ENCODE measurements around the gene OR52E4.

Gene OR52E4

DNA sequence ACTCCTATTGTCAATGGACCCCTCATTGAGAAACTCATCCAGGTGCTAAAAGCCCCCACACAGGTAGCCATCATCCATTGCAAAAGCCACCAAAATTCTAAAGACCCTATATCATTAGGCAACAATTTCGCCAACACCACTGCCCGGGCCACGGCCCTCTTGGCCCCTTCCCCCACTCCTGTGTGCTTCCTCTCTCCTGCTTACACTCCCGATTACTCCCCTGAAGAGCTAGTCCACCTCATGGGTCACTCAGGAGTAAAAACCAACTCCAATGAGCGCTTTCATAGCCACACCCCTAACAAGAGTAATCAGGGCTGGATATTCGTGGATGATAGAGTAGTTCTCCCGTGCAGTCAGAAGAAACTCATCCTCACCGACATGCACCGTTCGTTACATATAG, 52.7 kb downstream of the OR52E4 start:
- H3K4me3 ChIP-seq (ENCODE audit: low read length), result no peak overlapping the region
- DNase-seq (ENCODE audit: low read depth), result no peak
- TF ChIP-seq, protein P1, sequence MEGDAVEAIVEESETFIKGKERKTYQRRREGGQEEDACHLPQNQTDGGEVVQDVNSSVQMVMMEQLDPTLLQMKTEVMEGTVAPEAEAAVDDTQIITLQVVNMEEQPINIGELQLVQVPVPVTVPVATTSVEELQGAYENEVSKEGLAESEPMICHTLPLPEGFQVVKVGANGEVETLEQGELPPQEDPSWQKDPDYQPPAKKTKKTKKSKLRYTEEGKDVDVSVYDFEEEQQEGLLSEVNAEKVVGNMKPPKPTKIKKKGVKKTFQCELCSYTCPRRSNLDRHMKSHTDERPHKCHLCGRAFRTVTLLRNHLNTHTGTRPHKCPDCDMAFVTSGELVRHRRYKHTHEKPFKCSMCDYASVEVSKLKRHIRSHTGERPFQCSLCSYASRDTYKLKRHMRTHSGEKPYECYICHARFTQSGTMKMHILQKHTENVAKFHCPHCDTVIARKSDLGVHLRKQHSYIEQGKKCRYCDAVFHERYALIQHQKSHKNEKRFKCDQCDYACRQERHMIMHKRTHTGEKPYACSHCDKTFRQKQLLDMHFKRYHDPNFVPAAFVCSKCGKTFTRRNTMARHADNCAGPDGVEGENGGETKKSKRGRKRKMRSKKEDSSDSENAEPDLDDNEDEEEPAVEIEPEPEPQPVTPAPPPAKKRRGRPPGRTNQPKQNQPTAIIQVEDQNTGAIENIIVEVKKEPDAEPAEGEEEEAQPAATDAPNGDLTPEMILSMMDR (IDR thresholded peaks at IDR 0.05; ENCODE audit: insufficient read depth, low read depth, low read length, missing control alignments), result no peak
